HepG2 (cell line): ENCODE data around the gene HAT1. TPM values are rescaled to one million over a fixed set of nuclear protein-coding genes. Genes with fewer than 3 reads are reported as not detected.

Experiments used
- ARID5B ChIP-seq: IDR thresholded peaks from 2 replicates; pipeline ENCODE4 v1.4.0; 2020; ENCODE audit warnings: mild to moderate bottlenecking, missing genetic modification reagents
- ATF3 ChIP-seq: sonication (generic); formaldehyde crosslinking; IDR thresholded peaks from 2 replicates; pipeline ENCODE4 v1.4.0; 2020; ENCODE audit warnings: missing genetic modification reagents
- DBP ChIP-seq: sonication (generic); formaldehyde crosslinking; IDR thresholded peaks from 2 replicates; pipeline ENCODE4 v1.4.0; 2020; ENCODE audit warnings: missing genetic modification reagents; ENCODE audit errors: not compliant biosample characterization
- GMEB1 ChIP-seq: sonication (generic); formaldehyde crosslinking; IDR thresholded peaks from 2 replicates; pipeline ENCODE4 v1.5.1; 2020; ENCODE audit warnings: missing genetic modification reagents, mild to moderate bottlenecking, borderline replicate concordance
- HNRNPLL ChIP-seq: fragments of 200-400 bp; formaldehyde crosslinking; IDR thresholded peaks from 2 replicates; pipeline ENCODE4 v1.6.1; 2017; ENCODE audit warnings: mild to moderate bottlenecking, low read depth, low read length; ENCODE audit not compliant: poor library complexity, severe bottlenecking
- HOMEZ ChIP-seq: IDR thresholded peaks from 2 replicates; pipeline ENCODE4 v1.6.1; 2016; ENCODE audit warnings: low read depth
- IRF1 ChIP-seq: sonication (generic); formaldehyde crosslinking; IDR thresholded peaks from 2 replicates; pipeline ENCODE4 v1.4.0; 2020; ENCODE audit warnings: low read depth, mild to moderate bottlenecking, missing genetic modification reagents
- JDP2 ChIP-seq: sonication (generic); formaldehyde crosslinking; IDR thresholded peaks from 2 replicates; pipeline ENCODE4 v1.8.1; 2022; ENCODE audit warnings: missing genetic modification reagents, borderline replicate concordance
- SIX4 ChIP-seq: sonication (generic); formaldehyde crosslinking; IDR thresholded peaks from 2 replicates; pipeline ENCODE4 v1.4.0; 2020; ENCODE audit warnings: missing genetic modification reagents
- ZFP91 ChIP-seq: sonication (generic); formaldehyde crosslinking; IDR thresholded peaks from 2 replicates; pipeline ENCODE4 v1.9.0; 2022; ENCODE audit warnings: missing genetic modification reagents, mild to moderate bottlenecking, borderline replicate concordance
- ZMYM3 ChIP-seq: sonication (generic); formaldehyde crosslinking; IDR thresholded peaks from 2 replicates; pipeline ENCODE4 v1.5.1; 2020; ENCODE audit warnings: mild to moderate bottlenecking, missing genetic modification reagents
- ZNF136 ChIP-seq: sonication (generic); formaldehyde crosslinking; IDR thresholded peaks from 2 replicates; pipeline ENCODE4 v1.8.1; 2022; ENCODE audit warnings: low read depth, mild to moderate bottlenecking, moderate library complexity, missing genetic modification reagents
- ZNF576 ChIP-seq: sonication (generic); formaldehyde crosslinking; IDR thresholded peaks from 2 replicates; pipeline ENCODE4 v1.4.0; 2020; ENCODE audit warnings: mild to moderate bottlenecking, missing genetic modification reagents
- ZNF775 ChIP-seq: sonication (generic); formaldehyde crosslinking; IDR thresholded peaks from 2 replicates; pipeline ENCODE4 v1.4.0; 2020; ENCODE audit warnings: missing genetic modification reagents, mild to moderate bottlenecking, moderate library complexity, borderline replicate concordance
- polyA plus RNA-seq, 8 experiments: library from polyadenylated mRNA; depleted of rRNA in 3 of 8; stranded (reverse) in 7 of 8; unstranded in 1 of 8; fragments of >200 nt; fragmentation: Illumina TruSeq in 4 of 8; extraction: Trizol in 4 of 8; gene quantifications; 2 replicates each; pipeline versions ENCODE4 v1.2.1 to v1.2.3, GENCODE V29; 2011 to 2016; ENCODE audit warnings: low read depth in 4 of 8, missing spikeins in 1 of 8, mixed read lengths in 1 of 8; ENCODE audit not compliant: insufficient read depth in 1 of 8
- total RNA-seq, 5 experiments: library from RNA; depleted of rRNA; stranded (reverse); fragments of >200 nt; fragmentation: Illumina TruSeq; extraction: Trizol; gene quantifications; 2 replicates each; pipeline ENCODE4 v1.2.3, GENCODE V29; 2016; ENCODE audit warnings: low read depth in 1 of 5

HAT1 gene
- total and polyA plus RNA-seq, 2 of the 13 experiments (the other 11 are each of a cell fraction or from before 2014, with no cell fraction given), result 45.4 to 119 TPM

- TF ChIP-seq IRF1 (peak; percentile 88), HOMEZ (CRISPR knock-in tag) (peak; percentile 77; the same call in 1 of the 2 replicates), JDP2 (CRISPR knock-in tag) (peak; percentile 60; the same call in 1 of the 2 replicates), ZNF775 (CRISPR knock-in tag) (no peak), ZNF576 (CRISPR knock-in tag) (0 out of 2 replicates have a peak, but pooled peaks have one; percentile 63), ZNF136 (no peak; the same call in 1 of the 2 replicates), GMEB1 (CRISPR knock-in tag) (peak; percentile 89), ATF3 (CRISPR knock-in tag) (peak; percentile 77), ZMYM3 (CRISPR knock-in tag) (peak; percentile 84), ARID5B (CRISPR knock-in tag) (peak; percentile 82; the same call in 1 of the 2 replicates), DBP (no peak), ZFP91 (CRISPR knock-in tag) (peak; percentile 97), SIX4 (peak; percentile 59; the same call in 1 of the 2 replicates), HNRNPLL (no peak)
Observed at GRCh38 chr2:171999604-172000469, 77.6 kb downstream of the HAT1 start, which contains the start of gene METAP1D (continued).
